ENCODE data around the gene NELFB. TPM values are rescaled to one million over a fixed set of nuclear protein-coding genes. Genes with fewer than 3 reads are reported as not detected.

NELFB gene
- total and polyA plus RNA-seq, 3 experiments from 2014 or later = 34.8 to 72.0 (median 67.5) TPM

DNA sequence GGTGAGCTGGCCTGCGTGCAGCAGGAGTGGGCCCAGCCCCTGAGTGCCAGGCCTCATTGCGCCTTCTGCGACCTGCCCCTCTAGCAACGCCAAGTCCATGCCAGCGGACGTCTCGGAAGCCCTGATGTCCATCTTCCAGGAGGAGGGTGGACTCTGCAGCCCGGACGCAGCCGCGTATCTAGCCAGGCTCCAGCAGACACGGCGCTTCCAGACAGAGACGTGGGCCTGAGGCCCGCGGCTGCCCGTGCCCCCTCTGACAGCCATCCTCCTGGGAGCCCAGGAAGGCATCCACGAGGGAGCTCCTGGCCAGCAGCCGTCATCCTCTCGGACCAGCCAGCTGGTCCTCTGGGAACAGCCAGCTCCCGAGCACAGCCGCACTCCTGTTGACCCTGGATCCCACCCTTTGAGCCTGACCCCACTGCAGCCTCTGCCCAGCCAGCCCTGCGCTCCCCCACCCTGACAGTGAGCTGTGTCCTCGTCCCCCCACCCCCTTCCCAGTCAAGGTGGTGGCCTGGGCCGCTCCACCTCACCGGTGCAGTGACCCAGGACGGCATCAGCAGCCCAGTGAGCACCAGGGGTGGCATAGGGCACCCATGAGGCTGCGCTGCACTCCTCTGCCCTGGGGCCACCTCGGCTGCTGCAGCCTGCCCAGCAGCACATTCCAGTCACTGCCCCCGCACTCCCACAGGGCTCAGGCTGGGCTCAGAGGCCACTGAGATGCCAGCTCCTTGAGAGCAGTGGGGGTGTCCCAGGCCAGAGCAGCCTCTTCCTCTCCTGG is 38.8 kb upstream of the NELFB start:
- Histone ChIP-seq H3K36me3 (ENCODE audit: insufficient read depth, low read length) (no peaks in the 10 kb centered on the region), H3K4me3 (ENCODE audit: low read length) (no peak overlapping the region), H3K27ac (ENCODE audit: low read depth, low read length) (no peak overlapping the region), H3K9me3 (ENCODE audit: low read length) (no peaks in the 10 kb centered on the region), H3K4me1 (ENCODE audit: insufficient read depth, low read length) (no peaks in the 10 kb centered on the region), H3K27me3 (ENCODE audit: insufficient read depth, low read length, poor library complexity, severe bottlenecking) (no peaks in the 10 kb centered on the region)
- POLR2A ChIA-PET = no interaction called here
- DNase-seq = no peak
- Mint-ChIP-seq H3K36me3 (peaks cover 0 to 8% (median 0%) of the 10 kb centered on the region in 3 donors), H3K9me3 (peaks cover 0 to 1% (median 0%) of the 10 kb centered on the region in 5 donors), H3K4me1 (no peaks in the 10 kb centered on the region), H3K27ac (no peak overlapping the region), H3K27me3 (no peaks in the 10 kb centered on the region), H3K4me3 (no peak overlapping the region)
- CTCF ChIA-PET = interaction anchor here (0.7 to 1.0 kb wide), 2 partner anchors 15 to 22 kb away, joined by 3 read pairs; partner anchors contain the start of gene TPRN

DNA sequence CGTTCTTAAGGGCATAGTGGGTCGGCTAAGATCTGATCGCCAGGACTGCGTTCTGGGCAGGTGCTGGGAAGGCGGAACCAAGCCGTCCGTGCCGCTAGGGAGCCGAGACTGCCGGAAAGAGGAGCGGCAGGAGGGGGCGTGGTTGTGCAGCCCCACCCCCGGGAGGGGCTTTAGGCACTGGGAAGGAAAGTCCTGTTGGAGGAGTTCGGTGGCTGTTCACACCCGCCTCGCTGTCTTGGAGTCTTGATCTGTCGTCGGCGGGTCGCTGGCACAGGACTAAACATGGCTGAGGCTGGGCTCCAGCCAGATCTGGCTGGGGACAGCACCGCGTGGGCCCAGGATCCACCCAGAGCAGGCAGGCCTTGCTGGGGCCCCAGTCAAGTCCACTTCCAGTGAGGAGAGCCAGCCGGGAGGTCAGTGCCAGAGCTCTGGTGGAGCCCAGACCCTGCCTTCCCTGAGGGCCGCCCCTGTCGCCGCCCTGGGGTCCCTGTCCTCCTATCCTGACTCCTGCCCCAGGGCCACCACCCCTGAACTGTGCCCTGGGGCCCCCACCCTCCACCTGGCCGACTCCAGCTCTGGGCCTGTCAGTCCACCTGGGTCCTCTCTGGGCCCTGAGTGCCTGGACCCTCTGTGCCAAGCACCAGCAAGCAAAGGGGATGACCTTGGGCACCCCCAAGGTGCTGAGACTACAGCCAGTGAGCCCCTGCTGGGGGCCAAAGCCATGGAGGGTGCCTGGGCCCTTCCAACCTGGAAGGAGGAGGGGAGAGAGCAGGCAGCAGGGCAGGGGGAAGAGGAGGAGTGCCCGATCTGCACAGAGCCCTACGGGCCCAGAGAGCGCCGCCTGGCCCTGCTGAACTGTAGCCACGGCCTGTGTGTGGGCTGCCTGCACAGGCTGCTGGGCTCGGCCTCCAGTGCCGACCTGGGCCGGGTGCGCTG is 37.6 kb upstream of the NELFB start:
- Histone ChIP-seq H3K4me1 (ENCODE audit: insufficient read depth, low read length) (peaks cover under 1% of the 10 kb centered on the region), H3K27ac (ENCODE audit: low read depth, low read length) (peak overlapping the region; percentile 69), H3K36me3 (ENCODE audit: insufficient read depth, low read length) (no peaks in the 10 kb centered on the region), H3K27me3 (ENCODE audit: insufficient read depth, low read length, poor library complexity, severe bottlenecking) (no peaks in the 10 kb centered on the region), H3K4me3 (ENCODE audit: low read length) (no peak overlapping the region), H3K9me3 (ENCODE audit: low read length) (no peaks in the 10 kb centered on the region)
- Mint-ChIP-seq H3K27me3 (no peaks in the 10 kb centered on the region), H3K36me3 (peaks cover 0 to 8% (median 0%) of the 10 kb centered on the region in 3 donors), H3K4me1 (no peaks in the 10 kb centered on the region), H3K27ac (no peak overlapping the region), H3K4me3 (peak overlapping the region in 1 of 7 donors; percentile 44), H3K9me3 (peaks cover 0 to 1% (median 0%) of the 10 kb centered on the region in 5 donors)
- DNase-seq = no peak
- ChIA-PET CTCF (interaction anchor here (1.0 to 1.5 kb wide), 3 partner anchors 23 to 188 kb away, joined by 3 to 4 read pairs (median 3); partner anchors contain the start of gene SSNA1), POLR2A (no interaction called here)

DNA sequence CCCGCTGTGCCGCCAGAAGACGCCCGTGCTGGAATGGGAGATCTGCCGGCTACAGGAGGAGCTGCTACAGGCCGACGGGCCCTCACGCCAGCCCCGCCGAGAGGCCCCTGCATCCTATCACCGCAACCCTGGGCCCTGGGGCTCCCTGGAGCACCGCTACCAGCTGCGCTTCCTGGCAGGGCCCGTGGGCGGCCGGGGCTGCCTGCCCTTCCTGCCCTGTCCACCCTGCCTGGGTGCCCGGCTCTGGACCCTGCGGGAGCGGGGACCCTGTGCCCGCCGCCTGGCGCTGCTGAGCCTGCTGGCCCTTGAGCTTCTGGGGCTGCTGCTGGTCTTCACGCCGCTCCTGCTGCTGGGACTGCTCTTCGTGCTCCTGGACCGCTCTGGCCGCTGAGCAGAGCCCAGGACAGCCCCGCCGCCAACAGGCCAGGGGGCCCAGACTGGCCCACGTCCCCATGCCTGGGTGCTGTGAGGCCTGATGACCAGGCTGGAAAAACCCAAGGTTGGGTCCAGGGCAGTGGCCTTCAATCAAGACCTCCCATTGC is 36.8 kb upstream of the NELFB start:
- Histone ChIP-seq H3K9me3 (ENCODE audit: low read length) (no peaks in the 10 kb centered on the region), H3K4me1 (ENCODE audit: insufficient read depth, low read length) (peaks cover 7% of the 10 kb centered on the region), H3K27me3 (ENCODE audit: insufficient read depth, low read length, poor library complexity, severe bottlenecking) (no peaks in the 10 kb centered on the region), H3K4me3 (ENCODE audit: low read length) (no peak overlapping the region), H3K27ac (ENCODE audit: low read depth, low read length) (peak overlapping the region; percentile 69), H3K36me3 (ENCODE audit: insufficient read depth, low read length) (no peaks in the 10 kb centered on the region)
- no peak for DNase-seq
- Mint-ChIP-seq H3K4me1 (peaks cover 0 to 6% (median 2%) of the 10 kb centered on the region in 3 donors), H3K27ac (no peak overlapping the region), H3K4me3 (no peak overlapping the region), H3K36me3 (peaks cover 0 to 5% (median 0%) of the 10 kb centered on the region in 3 donors), H3K9me3 (peaks cover 0 to 1% (median 0%) of the 10 kb centered on the region in 5 donors), H3K27me3 (no peaks in the 10 kb centered on the region)
- POLR2A ChIA-PET = interaction anchor here (0.8 kb wide), 1 partner anchor 22 kb away, joined by 3 read pairs; no protein-coding TSS in a partner anchor
- CTCF ChIA-PET = interaction anchor here (1.2 to 1.5 kb wide), 3 partner anchors 10 to 189 kb away, joined by 3 to 4 read pairs (median 3); partner anchors contain the start of gene SSNA1

DNA sequence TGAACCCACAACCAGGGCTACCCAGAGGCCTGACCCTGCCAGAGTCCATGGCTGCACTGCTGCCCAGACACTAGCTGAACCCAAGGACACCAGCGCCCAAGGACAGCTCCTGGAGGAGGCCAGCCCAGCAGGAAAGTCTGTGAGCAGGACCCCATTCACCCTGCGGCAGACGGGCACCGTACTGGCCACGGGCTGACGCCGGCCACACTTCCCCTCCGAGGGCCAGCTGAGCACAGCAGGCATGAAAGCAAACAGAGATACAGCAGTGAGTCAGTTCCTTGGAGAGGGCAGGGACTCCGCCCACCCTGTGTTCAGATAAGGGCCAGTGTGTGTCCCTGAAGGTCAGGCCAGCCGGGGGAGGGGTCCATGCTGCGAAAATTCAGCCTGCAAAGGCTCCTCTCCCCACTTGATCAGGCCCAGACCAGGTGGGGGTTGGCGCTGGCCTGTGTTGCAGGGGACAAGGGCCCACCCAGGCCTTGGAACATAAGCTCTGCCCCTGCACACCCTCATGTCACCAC is 36.3 kb upstream of the NELFB start:
- H3K9me3 Mint-ChIP-seq = peaks cover 0 to 1% (median 0%) of the 10 kb centered on the region in 5 donors
- H3K27me3 Mint-ChIP-seq = no peaks in the 10 kb centered on the region
- H3K27ac Mint-ChIP-seq = no peak overlapping the region
- peaks cover 0 to 7% (median 2%) of the 10 kb centered on the region in 3 donors for H3K4me1 Mint-ChIP-seq
- Histone ChIP-seq H3K27me3 (ENCODE audit: insufficient read depth, low read length, poor library complexity, severe bottlenecking) (no peaks in the 10 kb centered on the region), H3K4me3 (ENCODE audit: low read length) (no peak overlapping the region), H3K4me1 (ENCODE audit: insufficient read depth, low read length) (peaks cover 9% of the 10 kb centered on the region), H3K9me3 (ENCODE audit: low read length) (no peaks in the 10 kb centered on the region), H3K36me3 (ENCODE audit: insufficient read depth, low read length) (no peaks in the 10 kb centered on the region), H3K27ac (ENCODE audit: low read depth, low read length) (peak overlapping the region; percentile 69)
- peaks cover 0 to 5% (median 0%) of the 10 kb centered on the region in 3 donors for H3K36me3 Mint-ChIP-seq
- CTCF ChIA-PET = interaction anchor here (0.7 to 1.5 kb wide), 6 partner anchors 9 to 189 kb away, joined by 3 to 4 read pairs (median 3); partner anchors contain the start of gene SSNA1
- POLR2A ChIA-PET = interaction anchor here (0.8 to 1.5 kb wide), 2 partner anchors 18 to 22 kb away, joined by 3 to 5 read pairs; partner anchors contain the start of gene TPRN
- H3K4me3 Mint-ChIP-seq = no peak overlapping the region
- no peak for DNase-seq

DNA sequence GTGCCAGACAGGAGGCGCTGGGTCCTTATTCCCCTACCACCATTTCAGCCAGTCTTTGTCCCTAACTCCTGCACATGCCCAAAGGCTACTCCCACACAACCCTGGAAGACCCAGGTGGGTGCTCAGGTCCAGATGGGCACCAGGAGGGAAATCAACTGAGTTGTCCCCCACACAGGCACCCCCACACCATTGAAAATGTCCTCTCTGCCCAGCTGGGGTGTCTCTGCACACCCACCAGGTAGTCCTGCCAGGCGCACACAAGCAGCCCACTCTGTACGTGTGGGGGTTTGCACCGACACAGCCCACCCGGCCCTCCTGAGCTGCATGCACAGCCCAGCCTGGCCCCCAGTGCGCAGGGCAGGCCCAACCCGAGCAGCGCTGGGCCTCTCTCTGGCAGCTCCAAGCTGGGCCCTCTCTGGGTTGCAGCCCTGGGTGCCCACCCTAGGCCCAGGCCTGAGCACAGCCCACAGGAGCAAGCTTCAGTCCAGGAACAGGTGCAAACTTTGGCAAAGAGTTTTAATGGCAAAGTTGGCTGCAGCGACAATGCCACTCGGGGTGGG is 35.3 kb upstream of the NELFB start:
- Mint-ChIP-seq H3K27ac (no peak overlapping the region), H3K4me1 (peaks cover 0 to 10% (median 2%) of the 10 kb centered on the region in 3 donors), H3K27me3 (no peaks in the 10 kb centered on the region), H3K36me3 (peaks cover 0 to 5% (median 0%) of the 10 kb centered on the region in 3 donors), H3K4me3 (peak overlapping the region in 3 of 7 donors; percentile 18 to 32 (median 31)), H3K9me3 (peaks cover 0 to 1% (median 0%) of the 10 kb centered on the region in 5 donors)
- Histone ChIP-seq H3K36me3 (ENCODE audit: insufficient read depth, low read length) (no peaks in the 10 kb centered on the region), H3K27me3 (ENCODE audit: insufficient read depth, low read length, poor library complexity, severe bottlenecking) (no peaks in the 10 kb centered on the region), H3K27ac (ENCODE audit: low read depth, low read length) (no peak overlapping the region), H3K4me1 (ENCODE audit: insufficient read depth, low read length) (peaks cover 13% of the 10 kb centered on the region), H3K9me3 (ENCODE audit: low read length) (no peaks in the 10 kb centered on the region), H3K4me3 (ENCODE audit: low read length) (no peak overlapping the region)
- CTCF ChIA-PET = interaction anchor here (1.2 to 1.4 kb wide), 2 partner anchors 11 to 28 kb away, joined by 3 read pairs; no protein-coding TSS in a partner anchor
- no peak for DNase-seq
- POLR2A ChIA-PET = interaction anchor here (1.5 kb wide), 1 partner anchor 19 kb away, joined by 5 read pairs; the partner anchor contains the start of gene TPRN

DNA sequence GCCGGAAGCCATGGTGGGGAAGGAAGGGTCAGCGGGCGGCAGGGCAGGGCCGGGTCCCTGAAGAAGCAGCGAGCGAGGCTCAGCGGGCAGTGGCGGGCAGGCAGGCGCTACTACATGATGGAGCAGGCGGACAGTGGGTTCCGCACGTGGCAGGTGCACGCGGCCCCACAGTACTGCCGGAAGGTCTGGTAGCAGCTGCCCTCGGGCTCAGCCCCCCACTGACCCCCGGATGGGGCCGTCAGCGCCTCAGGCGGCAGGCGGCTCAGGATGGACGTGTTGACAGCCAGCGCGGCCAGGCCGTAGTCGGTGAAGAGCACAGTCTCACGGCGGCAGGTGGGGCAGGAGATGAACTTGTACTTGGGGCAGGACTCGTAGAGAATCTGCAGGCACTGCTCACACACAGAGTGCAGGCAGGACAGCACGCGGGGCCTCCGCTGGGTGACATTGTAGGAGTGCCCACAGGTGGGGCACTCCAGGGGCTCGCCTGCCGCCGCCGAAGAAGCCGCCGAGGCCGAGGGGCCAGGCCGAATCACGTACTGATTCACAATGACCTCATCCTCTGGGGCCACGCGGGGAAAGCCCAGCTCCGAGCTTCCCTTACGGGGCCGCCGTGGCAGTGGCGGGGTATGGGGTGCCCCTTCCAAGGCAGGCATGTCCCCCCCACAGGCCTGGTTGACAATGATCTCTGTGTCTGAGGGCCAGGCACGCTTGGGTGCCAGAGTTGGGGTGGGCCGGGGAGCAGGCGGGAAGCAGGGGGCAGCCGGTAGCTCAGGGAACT is 34.6 kb upstream of the NELFB start:
- ChIA-PET POLR2A (interaction anchor here (1.5 kb wide), 1 partner anchor 20 kb away, joined by 5 read pairs; the partner anchor contains the start of gene TPRN), CTCF (no interaction called here)
- H3K36me3 Mint-ChIP-seq = peaks cover 0 to 3% (median 0%) of the 10 kb centered on the region in 3 donors

More for the DNA sequence above, 34.6 kb upstream of the NELFB start:
- Histone ChIP-seq H3K9me3 (ENCODE audit: low read length) (no peaks in the 10 kb centered on the region), H3K27ac (ENCODE audit: low read depth, low read length) (no peak overlapping the region), H3K27me3 (ENCODE audit: insufficient read depth, low read length, poor library complexity, severe bottlenecking) (no peaks in the 10 kb centered on the region), H3K36me3 (ENCODE audit: insufficient read depth, low read length) (no peaks in the 10 kb centered on the region), H3K4me3 (ENCODE audit: low read length) (no peak overlapping the region), H3K4me1 (ENCODE audit: insufficient read depth, low read length) (peaks cover 13% of the 10 kb centered on the region)
- Mint-ChIP-seq H3K4me1 (peaks cover 0 to 10% (median 3%) of the 10 kb centered on the region in 3 donors), H3K27me3 (no peaks in the 10 kb centered on the region), H3K27ac (no peak overlapping the region), H3K9me3 (peaks cover 0 to 1% (median 0%) of the 10 kb centered on the region in 5 donors), H3K4me3 (peak overlapping the region in 4 of 7 donors; percentile 15 to 47 (median 32))
- peak in 1 of 5 donors; percentile 47 for DNase-seq

All from CD8-positive, alpha-beta memory T cell (primary cell).